ENCODE measurements around the gene CERT1.
"Not testable (repeated sequence)": the region's sequence is repeated elsewhere in the genome, so short reads cannot be mapped to it uniquely, and the experiment has no call there.

Gene CERT1

GRCh38 chr5:75536694-75537360 is 25.4 kb upstream of the CERT1 start:
- Histone ChIP-seq H3K36me3 (ENCODE audit: insufficient read depth) (no peaks in the 10 kb centered on the region), H3K4me1 (ENCODE audit: low read depth, poor library complexity, severe bottlenecking) (peaks cover 15% of the 10 kb centered on the region), H2AFZ (ENCODE audit: low read depth) (no peak overlapping the region), H3K27ac (no peak overlapping the region), H3K27me3 (ENCODE audit: insufficient read depth, low read depth) (no peaks in the 10 kb centered on the region), H3K9ac (no peak overlapping the region), H4K20me1 (ENCODE audit: insufficient read depth) (no peaks in the 10 kb centered on the region), H3K4me2 (no peak overlapping the region), H3K79me2 (ENCODE audit: insufficient read depth, low read depth) (peaks cover 33% of the 10 kb centered on the region; the same call in 1 of the 2 replicates), H3K4me3 (IDR thresholded peaks at IDR 0.05; ENCODE audit: insufficient read depth, low read depth, low read length) (no peak overlapping the region)
- no peak for TF ChIP-seq CTCF (conservative IDR thresholded peaks at IDR 0.05; ENCODE audit: low read depth, low read length)

DNA sequence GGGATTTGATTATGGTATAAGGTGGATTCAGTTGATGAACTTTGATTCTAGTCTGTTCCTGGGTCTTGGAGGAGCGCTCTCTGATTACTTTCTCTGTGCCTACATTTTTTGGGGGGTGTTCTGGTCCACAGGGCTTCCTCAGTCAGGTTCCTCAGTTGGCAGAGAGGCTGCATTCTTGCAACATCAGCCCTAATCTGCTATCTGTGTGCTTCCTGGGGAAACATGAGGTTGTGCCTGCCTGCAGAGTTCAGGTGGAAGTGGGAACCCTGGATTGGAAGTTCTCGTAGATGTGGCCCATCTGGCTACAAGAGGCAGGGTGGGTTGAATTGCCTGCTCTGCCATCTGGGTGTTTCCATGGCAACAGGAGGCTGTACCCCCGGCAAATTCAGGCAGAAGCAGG is 24.7 kb upstream of the CERT1 start:
- Histone ChIP-seq H3K4me3 (IDR thresholded peaks at IDR 0.05; ENCODE audit: insufficient read depth, low read depth, low read length) (no peak overlapping the region), H3K4me1 (ENCODE audit: low read depth, poor library complexity, severe bottlenecking) (peaks cover 15% of the 10 kb centered on the region), H3K9ac (no peak overlapping the region), H3K27me3 (ENCODE audit: insufficient read depth, low read depth) (no peaks in the 10 kb centered on the region), H4K20me1 (ENCODE audit: insufficient read depth) (no peaks in the 10 kb centered on the region), H3K36me3 (ENCODE audit: insufficient read depth) (no peaks in the 10 kb centered on the region), H2AFZ (ENCODE audit: low read depth) (no peak overlapping the region), H3K4me2 (no peak overlapping the region), H3K27ac (no peak overlapping the region), H3K79me2 (ENCODE audit: insufficient read depth, low read depth) (peaks cover 31% of the 10 kb centered on the region; the same call in 1 of the 2 replicates)
- TF ChIP-seq CTCF (conservative IDR thresholded peaks at IDR 0.05; ENCODE audit: low read depth, low read length): no peak

- TF ChIP-seq CTCF (conservative IDR thresholded peaks at IDR 0.05; ENCODE audit: low read depth, low read length): no peak
- Histone ChIP-seq H3K27me3 (ENCODE audit: insufficient read depth, low read depth) (no peaks in the 10 kb centered on the region), H3K36me3 (ENCODE audit: insufficient read depth) (no peaks in the 10 kb centered on the region), H3K9ac (no peak overlapping the region), H3K79me2 (ENCODE audit: insufficient read depth, low read depth) (peaks cover 29% of the 10 kb centered on the region; the same call in 1 of the 2 replicates), H4K20me1 (ENCODE audit: insufficient read depth) (no peaks in the 10 kb centered on the region), H2AFZ (ENCODE audit: low read depth) (no peak overlapping the region), H3K4me3 (IDR thresholded peaks at IDR 0.05; ENCODE audit: insufficient read depth, low read depth, low read length) (no peak overlapping the region), H3K4me1 (ENCODE audit: low read depth, poor library complexity, severe bottlenecking) (peaks cover 15% of the 10 kb centered on the region), H3K4me2 (no peak overlapping the region), H3K27ac (no peak overlapping the region)
Measured at GRCh38 chr5:75534734-75535133, 23.3 kb upstream of the CERT1 start.

- not testable (repeated sequence) for H3K36me3 ChIP-seq (ENCODE audit: insufficient read depth)
Measured at GRCh38 chr5:75533716-75534115, 22.3 kb upstream of the CERT1 start.

GRCh38 chr5:75532190-75532589 is 20.8 kb upstream of the CERT1 start:
- Histone ChIP-seq H3K27me3 (ENCODE audit: insufficient read depth, low read depth) (no peaks in the 10 kb centered on the region), H3K4me1 (ENCODE audit: low read depth, poor library complexity, severe bottlenecking) (peaks cover 14% of the 10 kb centered on the region), H3K4me2 (no peak overlapping the region), H2AFZ (ENCODE audit: low read depth) (no peak overlapping the region), H3K79me2 (ENCODE audit: insufficient read depth, low read depth) (peaks cover 29% of the 10 kb centered on the region; the same call in 1 of the 2 replicates), H3K9ac (no peak overlapping the region), H4K20me1 (ENCODE audit: insufficient read depth) (no peaks in the 10 kb centered on the region), H3K27ac (no peak overlapping the region), H3K36me3 (ENCODE audit: insufficient read depth) (no peaks in the 10 kb centered on the region), H3K4me3 (IDR thresholded peaks at IDR 0.05; ENCODE audit: insufficient read depth, low read depth, low read length) (no peak overlapping the region)
- TF ChIP-seq CTCF (conservative IDR thresholded peaks at IDR 0.05; ENCODE audit: low read depth, low read length): no peak

More at GRCh38 chr5:75533716-75534115, 22.3 kb upstream of the CERT1 start:
- not testable (repeated sequence) for H3K27ac ChIP-seq; H2AFZ ChIP-seq (ENCODE audit: low read depth); H3K9ac ChIP-seq; H4K20me1 ChIP-seq (ENCODE audit: insufficient read depth); H3K27me3 ChIP-seq (ENCODE audit: insufficient read depth, low read depth); H3K4me2 ChIP-seq; H3K4me3 ChIP-seq (IDR thresholded peaks at IDR 0.05; ENCODE audit: insufficient read depth, low read depth, low read length)
- Histone ChIP-seq H3K79me2 (ENCODE audit: insufficient read depth, low read depth) (peaks cover 29% of the 10 kb centered on the region; the same call in 1 of the 2 replicates), H3K4me1 (ENCODE audit: low read depth, poor library complexity, severe bottlenecking) (peaks cover 15% of the 10 kb centered on the region)

All from KMS-11 (cell line).